Activated gamma-delta T cell treated with anti-CD3 and anti-CD28 coated beads, Interleukin-2, amount 50 U/mL, for 16 hours (primary cell): ENCODE results near the gene RPS24.
"Not testable (repeated sequence)": the region's sequence is repeated elsewhere in the genome, so short reads cannot be mapped to it uniquely, and the experiment has no call there.

ENCODE experiments used
- DNase-seq: peaks from one replicate; pipeline ENCODE4 v3.0.0-alpha.2; 2020; ENCODE audit warnings: low read depth

RPS24 gene

DNA sequence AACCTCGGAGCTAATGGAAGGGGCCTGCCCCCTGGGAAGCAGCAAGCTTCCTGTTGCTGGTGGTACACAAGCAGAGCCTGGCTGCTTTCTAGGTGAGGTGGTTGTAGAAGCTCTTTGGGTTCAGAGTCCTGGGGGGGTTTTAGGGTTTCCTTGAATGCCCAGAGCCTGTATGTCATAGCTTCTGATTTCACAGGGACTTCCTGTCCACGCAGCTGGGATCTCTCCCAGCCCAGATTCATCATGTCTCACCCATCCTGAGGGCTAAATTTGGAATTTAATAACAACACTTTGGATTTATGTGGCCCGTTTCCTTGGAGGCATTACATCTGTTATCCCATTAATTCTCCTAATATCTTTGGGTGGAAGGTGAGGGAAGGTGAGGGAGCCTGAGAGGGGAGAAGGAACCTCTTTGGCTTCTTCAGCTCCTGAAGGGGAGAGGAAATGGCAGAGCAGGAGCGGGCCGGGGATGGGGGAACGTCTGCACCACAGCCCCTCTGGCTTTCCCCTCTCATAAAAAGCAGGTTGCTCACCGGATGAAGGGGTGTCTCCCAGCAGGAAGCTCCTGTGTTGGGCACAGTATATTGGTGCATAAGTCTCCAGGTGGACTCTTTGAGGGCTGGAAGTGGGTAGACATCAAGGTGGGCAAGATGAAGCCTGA is 19.7 kb downstream of the RPS24 start:
- DNase-seq: no peak

DNA sequence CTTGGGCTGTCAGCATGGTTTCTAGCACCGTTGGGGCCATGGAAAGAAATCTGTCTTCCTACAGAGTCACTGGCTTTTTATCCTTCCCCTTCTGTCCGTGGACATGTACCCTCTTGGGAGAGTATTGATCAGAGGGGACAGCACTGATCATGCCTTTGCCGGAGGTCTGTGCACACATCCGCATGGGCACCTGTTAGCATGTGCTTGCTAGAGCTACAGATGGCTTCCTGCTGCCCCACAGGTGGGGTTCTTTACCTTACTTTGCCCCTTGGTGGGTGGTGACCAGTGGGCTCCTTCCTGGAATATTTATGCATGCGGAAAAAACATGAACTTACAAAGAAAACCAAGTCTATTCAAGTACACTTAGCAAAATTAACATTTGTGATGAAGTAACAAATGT is 24.9 kb downstream of the RPS24 start:
- no peak for DNase-seq

- no peak for DNase-seq
Observed at GRCh38 chr10:78059906-78060702, 26.4 kb downstream of the RPS24 start.

DNA sequence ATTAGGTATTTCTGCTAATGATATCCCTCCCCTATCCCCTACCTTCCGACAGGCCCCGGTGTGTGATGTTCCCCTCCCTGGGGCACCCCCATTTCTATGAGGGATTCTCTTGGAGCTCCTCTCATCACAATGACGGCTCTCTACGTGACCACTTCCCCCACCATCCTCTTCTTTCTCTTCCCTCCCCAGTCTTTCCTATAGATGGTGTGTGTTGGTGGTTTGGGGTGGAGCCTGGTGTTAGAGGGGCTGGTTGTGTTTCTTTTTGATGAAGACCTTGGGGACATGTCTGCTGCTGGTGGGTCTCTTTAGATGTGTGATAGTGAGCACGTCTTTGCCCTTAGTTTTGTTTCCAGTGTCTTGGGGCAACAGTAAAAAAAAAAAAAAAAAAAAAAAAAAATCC is 28.6 kb downstream of the RPS24 start:
- no peak for DNase-seq

DNA sequence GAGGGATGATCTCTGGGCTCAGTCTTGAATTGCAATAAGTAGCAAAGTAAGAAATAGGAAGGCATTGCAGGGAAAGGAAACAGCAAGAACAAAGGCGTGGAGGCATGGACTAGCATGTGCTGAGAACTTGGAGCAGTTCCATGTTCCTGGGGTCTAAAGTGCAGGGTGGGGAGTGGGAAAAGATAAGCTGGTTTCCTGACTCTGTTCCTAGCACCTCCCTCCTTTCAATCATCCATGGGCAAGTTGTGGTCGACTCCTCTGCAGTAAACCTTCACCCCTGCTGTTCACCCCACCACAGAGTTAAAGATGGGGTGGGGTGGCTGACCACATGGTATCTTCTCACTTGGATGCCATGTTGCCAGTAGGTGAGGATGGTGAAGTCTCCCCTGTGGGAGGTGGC is 29.6 kb downstream of the RPS24 start:
- no peak for DNase-seq

DNA sequence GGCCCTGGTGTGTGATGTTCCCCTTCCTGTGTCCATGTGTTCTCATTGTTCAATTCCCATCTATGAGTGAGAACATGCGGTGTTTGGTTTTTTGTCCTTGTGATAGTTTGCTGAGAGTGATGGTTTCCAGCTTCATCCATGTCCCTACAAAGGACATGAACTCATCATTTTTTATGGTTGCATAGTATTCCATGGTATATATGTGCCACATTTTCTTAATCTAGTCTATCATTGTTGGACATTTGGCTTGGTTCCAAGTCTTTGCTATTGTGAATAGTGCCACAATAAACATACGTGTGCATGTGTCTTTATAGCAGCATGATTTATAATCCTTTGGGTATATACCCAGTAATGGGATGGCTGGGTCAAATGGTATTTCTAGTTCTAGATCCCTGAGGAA is 31.3 kb downstream of the RPS24 start:
- not testable (repeated sequence) for DNase-seq

GRCh38 chr10:78065611-78066010 is 31.9 kb downstream of the RPS24 start:
- DNase-seq: no peak

- DNase-seq: no peak
Observed at GRCh38 chr10:78066012-78066411, 32.3 kb downstream of the RPS24 start.

DNA sequence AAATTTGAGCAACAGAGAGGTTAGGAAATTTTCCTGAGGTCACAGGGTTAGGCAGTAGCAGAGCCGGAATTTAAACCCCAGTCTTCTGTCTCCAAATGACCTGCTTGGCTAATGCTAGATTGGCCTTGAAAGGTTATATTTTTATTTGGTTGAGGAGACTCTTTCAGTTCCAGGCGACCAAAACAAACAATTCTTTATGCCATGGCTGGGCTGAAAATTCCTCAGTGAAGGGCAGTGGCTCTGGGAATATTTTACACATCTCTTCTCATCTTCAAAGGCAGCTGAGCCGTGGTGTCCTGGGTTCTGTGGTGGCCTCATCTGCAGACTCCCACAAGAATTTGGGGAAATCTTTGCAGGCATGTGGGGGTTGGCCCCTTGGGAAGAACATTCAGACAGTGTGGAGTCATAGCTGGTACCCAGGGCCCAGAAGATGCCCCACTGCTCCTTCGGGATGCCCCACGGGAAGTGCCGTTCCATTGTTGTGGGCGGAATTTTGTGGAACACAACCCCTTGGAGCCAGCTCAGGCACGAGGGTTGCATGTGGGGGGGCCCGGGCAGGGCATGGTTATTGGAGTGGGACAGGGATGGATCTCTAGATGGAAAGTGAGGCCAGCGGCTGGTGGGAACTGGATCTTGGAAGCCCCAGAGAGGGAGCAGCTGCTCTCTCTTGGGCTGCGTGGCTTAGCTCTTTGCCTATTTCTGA is 33.2 kb downstream of the RPS24 start:
- no peak for DNase-seq

- DNase-seq: no peak
Observed at GRCh38 chr10:78069151-78069550, 35.5 kb downstream of the RPS24 start.

DNA sequence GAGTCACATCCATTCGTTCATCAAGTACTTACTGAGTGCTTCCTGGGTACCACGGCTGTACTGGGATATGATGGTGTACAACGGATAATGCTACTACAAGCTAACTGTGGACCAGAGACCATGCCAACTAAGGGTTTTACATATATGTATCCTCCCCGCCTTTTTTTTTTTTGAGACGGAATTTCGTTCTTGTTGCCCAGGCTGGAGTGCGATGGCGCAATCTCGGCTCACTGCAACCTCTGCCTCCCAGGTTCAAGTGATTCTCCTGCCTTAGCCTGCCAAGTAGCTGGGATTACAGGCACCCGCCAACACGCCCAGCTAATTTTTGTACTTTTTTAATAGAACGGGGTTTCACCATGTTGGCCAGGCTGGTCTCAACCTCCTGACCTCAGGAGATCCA is 36.4 kb downstream of the RPS24 start:
- not testable (repeated sequence) for DNase-seq

- no peak for DNase-seq
Observed at GRCh38 chr10:78070726-78071125, 37.1 kb downstream of the RPS24 start.

DNA sequence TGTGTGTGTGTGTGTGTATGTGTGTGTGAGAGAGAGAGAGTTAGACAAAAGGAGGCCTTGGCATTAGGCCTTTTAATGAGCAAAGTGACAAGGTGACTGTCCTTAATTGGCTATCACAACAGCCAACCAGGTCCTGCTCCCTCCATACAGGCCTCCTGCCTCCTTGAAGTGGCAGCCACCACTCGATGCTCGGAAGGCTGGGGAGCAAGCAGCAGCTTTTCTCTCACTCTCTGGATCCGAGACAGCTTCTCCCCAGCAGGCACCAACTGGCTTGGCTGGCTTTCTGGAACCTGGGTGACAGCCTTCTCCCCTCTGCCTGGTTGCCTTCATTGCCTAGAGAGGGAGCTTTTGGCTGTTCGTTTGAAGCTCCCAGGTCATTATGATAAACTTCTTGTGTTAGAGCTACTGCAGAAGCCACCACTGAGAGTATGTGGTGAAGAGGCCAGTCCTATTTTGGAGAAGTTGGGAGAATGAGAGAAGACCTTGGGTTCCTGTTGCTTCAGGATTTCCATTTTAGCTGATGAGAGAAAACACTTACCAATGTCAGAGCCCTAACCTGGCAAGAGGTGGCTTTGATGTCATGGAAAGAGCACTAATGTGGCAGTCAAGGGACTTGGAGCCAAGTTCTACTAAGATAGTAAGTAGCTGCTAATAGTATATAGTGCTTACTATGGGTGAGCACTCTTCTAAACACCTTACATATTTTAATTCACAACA is 37.6 kb downstream of the RPS24 start:
- no peak for DNase-seq

GRCh38 chr10:78071857-78072179 is 38.2 kb downstream of the RPS24 start:
- no peak for DNase-seq

DNA sequence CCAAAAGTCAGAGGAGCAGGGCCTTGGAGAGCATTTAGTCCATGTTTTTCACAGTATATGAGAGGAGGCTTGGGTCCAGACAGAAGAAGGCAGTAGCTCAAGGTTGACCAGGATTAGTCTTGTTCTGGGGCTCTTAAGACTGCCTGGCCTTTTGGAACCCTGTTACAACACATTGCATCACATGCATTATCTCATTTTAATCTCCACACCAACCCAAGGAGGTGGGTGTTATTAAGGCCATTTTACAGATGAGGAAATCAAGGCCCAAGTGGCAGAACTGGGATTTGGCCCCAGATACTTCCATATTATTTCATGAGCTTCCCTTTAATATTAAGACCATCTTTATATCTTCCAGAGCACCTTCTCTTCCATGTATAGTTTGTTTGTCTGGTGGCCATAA is 38.8 kb downstream of the RPS24 start:
- no peak for DNase-seq

GRCh38 chr10:78075806-78076205 is 42.1 kb downstream of the RPS24 start:
- DNase-seq: not testable (repeated sequence)

DNA sequence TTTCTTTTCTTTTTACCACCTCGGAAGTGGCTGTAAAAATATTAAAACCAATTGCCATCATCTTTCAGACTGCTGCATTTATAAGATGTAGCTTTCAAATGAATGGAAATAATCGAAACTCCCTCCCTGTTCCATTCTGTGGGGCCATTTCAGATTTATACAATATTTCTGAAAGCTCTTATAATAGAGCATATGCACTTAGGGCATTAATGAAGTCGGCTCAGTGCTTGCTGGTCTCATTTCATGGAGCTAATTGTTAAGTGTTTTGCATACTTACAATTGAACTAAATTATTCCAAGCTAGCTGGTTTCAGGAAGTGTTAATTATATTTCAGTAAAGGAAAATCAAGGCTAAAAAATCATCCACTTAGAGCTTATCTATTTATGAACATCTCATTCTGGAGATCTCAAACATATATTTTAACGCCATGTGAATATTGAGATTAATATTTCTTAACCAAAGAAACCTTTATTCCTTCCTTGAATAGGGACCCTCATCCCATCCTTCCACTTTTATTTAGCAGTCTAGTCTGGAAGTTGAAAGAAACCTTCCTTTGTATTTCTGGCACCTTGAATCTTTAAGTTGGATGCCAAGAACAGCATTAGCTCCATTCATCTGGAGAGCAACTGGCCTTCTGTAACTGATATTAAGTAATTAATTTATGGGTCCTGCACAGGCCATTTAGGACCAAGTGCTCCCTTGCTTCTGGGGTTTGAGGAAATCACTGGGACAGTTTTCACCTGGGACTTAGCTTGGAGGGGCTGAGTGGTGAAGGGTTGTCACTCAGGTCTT is 45.1 kb downstream of the RPS24 start:
- DNase-seq: no peak

- no peak for DNase-seq
Observed at GRCh38 chr10:78079411-78079810, 45.7 kb downstream of the RPS24 start.

GRCh38 chr10:78081292-78081691 is 47.6 kb downstream of the RPS24 start:
- no peak for DNase-seq

- DNase-seq: no peak
Observed at GRCh38 chr10:78082636-78083035, 49.0 kb downstream of the RPS24 start.
